Astrocyte (in vitro differentiated cells and primary cell): ENCODE results near the gene VSX1. TPM values are rescaled to one million over a fixed set of nuclear protein-coding genes. Genes with fewer than 3 reads are reported as not detected.

ENCODE experiments used
- DNase-seq: peaks from one replicate; pipeline ENCODE4 v3.0.0-alpha.2; 2010; ENCODE audit warnings: low read depth
- FAIRE-seq: peaks from 2 replicates; lab custom pipeline; 2011; peaks lifted over from hg19 to GRCh38; lab: Jason Lieb, UNC
- H2AFZ ChIP-seq: 2 replicates; pipeline ENCODE4 v1.6.0; 2012; ENCODE audit warnings: low read depth, low read length, inconsistent platforms
- H3K27ac ChIP-seq: 2 replicates; pipeline ENCODE4 v1.5.1; 2011; ENCODE audit warnings: low read depth, low read length, inconsistent platforms
- H3K27me3 ChIP-seq: 2 replicates; pipeline ENCODE4 v1.6.0; 2011; ENCODE audit warnings: low read length, inconsistent platforms; ENCODE audit not compliant: insufficient read depth
- H3K36me3 ChIP-seq: 2 replicates; pipeline ENCODE4 v1.5.1; 2011; ENCODE audit warnings: low read length, inconsistent platforms; ENCODE audit not compliant: insufficient read depth
- H3K4me1 ChIP-seq: 2 replicates; pipeline ENCODE4 v1.5.1; 2011; ENCODE audit warnings: low read length, inconsistent platforms; ENCODE audit not compliant: insufficient read depth
- H3K4me2 ChIP-seq: 2 replicates; pipeline ENCODE4 v1.6.0; 2012; ENCODE audit warnings: low read length, inconsistent platforms
- H3K4me3 ChIP-seq: 2 replicates; pipeline ENCODE4 v1.5.1; 2011; ENCODE audit warnings: low read depth, mild to moderate bottlenecking, low read length, inconsistent platforms; ENCODE audit not compliant: insufficient read depth
- H3K79me2 ChIP-seq: 2 replicates; pipeline ENCODE4 v1.6.0; 2012; ENCODE audit warnings: mild to moderate bottlenecking, low read length, inconsistent platforms; ENCODE audit not compliant: insufficient read depth
- H3K9ac ChIP-seq: 2 replicates; pipeline ENCODE4 v1.6.0; 2012; ENCODE audit warnings: mild to moderate bottlenecking, low read length, inconsistent platforms
- H3K9me3 ChIP-seq: 2 replicates; pipeline ENCODE4 v1.5.1; 2012; ENCODE audit warnings: low read depth, mild to moderate bottlenecking, low read length, inconsistent platforms; ENCODE audit not compliant: insufficient read depth
- H4K20me1 ChIP-seq: 2 replicates; pipeline ENCODE4 v1.6.0; 2012; ENCODE audit warnings: low read length, inconsistent platforms; ENCODE audit not compliant: insufficient read depth
- H3K27ac Mint-ChIP-seq: one replicate; pipeline ENCODE4 v1.8.0; 2021; ENCODE audit warnings: mild to moderate bottlenecking, mixed read lengths; ENCODE audit not compliant: unreplicated experiment
- H3K27me3 Mint-ChIP-seq: one replicate; pipeline ENCODE4 v1.8.0; 2021; ENCODE audit warnings: low read depth, mixed read lengths; ENCODE audit not compliant: unreplicated experiment
- H3K36me3 Mint-ChIP-seq: one replicate; pipeline ENCODE4 v1.8.0; 2021; ENCODE audit warnings: low read depth, mixed read lengths; ENCODE audit not compliant: unreplicated experiment
- H3K4me1 Mint-ChIP-seq: one replicate; pipeline ENCODE4 v1.8.0; 2021; ENCODE audit warnings: low read depth, mixed read lengths; ENCODE audit not compliant: unreplicated experiment
- H3K4me3 Mint-ChIP-seq: one replicate; pipeline ENCODE4 v1.8.0; 2021; ENCODE audit warnings: mild to moderate bottlenecking, moderate library complexity, mixed read lengths; ENCODE audit not compliant: unreplicated experiment
- H3K9me3 Mint-ChIP-seq: one replicate; pipeline ENCODE4 v1.8.0; 2021; ENCODE audit warnings: mild to moderate bottlenecking, mixed read lengths; ENCODE audit not compliant: unreplicated experiment
- EZH2 ChIP-seq: IDR thresholded peaks from 2 replicates; pipeline ENCODE4 v1.6.1; 2012; ENCODE audit warnings: mild to moderate bottlenecking, low read length, inconsistent platforms; ENCODE audit not compliant: insufficient read depth
- total RNA-seq: library from RNA; stranded (reverse); gene quantifications from 2 replicates; pipeline ENCODE4 v1.2.1, GENCODE V29; 2021
- TF ChIP-seq, protein P1 (sequence below): IDR thresholded peaks from 2 replicates; pipeline ENCODE4 v1.5.1; 2011; ENCODE audit warnings: low read depth, mild to moderate bottlenecking, inconsistent platforms, low read length, moderate library complexity; ENCODE audit not compliant: insufficient read depth

Gene VSX1
- total RNA-seq, 1 donor from 2014 or later: not detected

- FAIRE-seq: no peak
- Histone ChIP-seq H3K4me3 (peak overlapping the region; percentile 63), H4K20me1 (peaks cover 19% of the 10 kb centered on the region), H3K4me2 (peak overlapping the region; percentile 97), H3K27ac (no peak overlapping the region), H3K9me3 (no peaks in the 10 kb centered on the region), H3K27me3 (peaks cover 40% of the 10 kb centered on the region), H3K9ac (no peak overlapping the region), H3K4me1 (peaks cover 13% of the 10 kb centered on the region), H3K79me2 (no peaks in the 10 kb centered on the region), H2AFZ (peak overlapping the region; percentile 86), H3K36me3 (no peaks in the 10 kb centered on the region)
- Mint-ChIP-seq H3K4me3 (peak overlapping the region; percentile 35), H3K36me3 (no peaks in the 10 kb centered on the region), H3K27ac (no peak overlapping the region), H3K9me3 (peaks cover 7% of the 10 kb centered on the region), H3K4me1 (no peaks in the 10 kb centered on the region), H3K27me3 (peaks cover 77% of the 10 kb centered on the region)
- no peak for DNase-seq
- TF ChIP-seq, protein P1, sequence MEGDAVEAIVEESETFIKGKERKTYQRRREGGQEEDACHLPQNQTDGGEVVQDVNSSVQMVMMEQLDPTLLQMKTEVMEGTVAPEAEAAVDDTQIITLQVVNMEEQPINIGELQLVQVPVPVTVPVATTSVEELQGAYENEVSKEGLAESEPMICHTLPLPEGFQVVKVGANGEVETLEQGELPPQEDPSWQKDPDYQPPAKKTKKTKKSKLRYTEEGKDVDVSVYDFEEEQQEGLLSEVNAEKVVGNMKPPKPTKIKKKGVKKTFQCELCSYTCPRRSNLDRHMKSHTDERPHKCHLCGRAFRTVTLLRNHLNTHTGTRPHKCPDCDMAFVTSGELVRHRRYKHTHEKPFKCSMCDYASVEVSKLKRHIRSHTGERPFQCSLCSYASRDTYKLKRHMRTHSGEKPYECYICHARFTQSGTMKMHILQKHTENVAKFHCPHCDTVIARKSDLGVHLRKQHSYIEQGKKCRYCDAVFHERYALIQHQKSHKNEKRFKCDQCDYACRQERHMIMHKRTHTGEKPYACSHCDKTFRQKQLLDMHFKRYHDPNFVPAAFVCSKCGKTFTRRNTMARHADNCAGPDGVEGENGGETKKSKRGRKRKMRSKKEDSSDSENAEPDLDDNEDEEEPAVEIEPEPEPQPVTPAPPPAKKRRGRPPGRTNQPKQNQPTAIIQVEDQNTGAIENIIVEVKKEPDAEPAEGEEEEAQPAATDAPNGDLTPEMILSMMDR: no peak
- TF ChIP-seq EZH2: no peak
Measured at GRCh38 chr20:25058847-25059810, 22.8 kb downstream of the VSX1 start.

GRCh38 chr20:25058051-25058846, 23.7 kb downstream of the VSX1 start, which contains the start of gene ACSS1:
ACSS1 (minus strand) TSS chr20:25058139; CDS start chr20:25058102, 37 bp downstream.
- no peaks in the 10 kb centered on the region for H3K36me3 ChIP-seq
- Mint-ChIP-seq H3K36me3 (no peaks in the 10 kb centered on the region), H3K9me3 (peaks cover 7% of the 10 kb centered on the region), H3K27me3 (peaks cover 77% of the 10 kb centered on the region), H3K27ac (peak within 1 kb of the TSS; percentile 18), H3K4me3 (peak within 1 kb of the TSS; percentile 54), H3K4me1 (no peaks in the 10 kb centered on the region)
- peaks cover 23% of the 10 kb centered on the region for H4K20me1 ChIP-seq
- FAIRE-seq (no peak), DNase-seq (no peak)
- peak within 1 kb of the TSS; percentile 86 for H2AFZ ChIP-seq
- no peaks in the 10 kb centered on the region for H3K9me3 ChIP-seq
- no peaks in the 10 kb centered on the region for H3K79me2 ChIP-seq
- peak within 1 kb of the TSS; percentile 97 for H3K4me2 ChIP-seq
- H3K27me3 ChIP-seq: peaks cover 38% of the 10 kb centered on the region
- peak within 1 kb of the TSS; percentile 63 for H3K4me3 ChIP-seq
- H3K4me1 ChIP-seq: peaks cover 13% of the 10 kb centered on the region
- no peak for TF ChIP-seq EZH2
- TF ChIP-seq, protein P1: no peak
- no peak within 1 kb of the TSS for H3K27ac ChIP-seq
- H3K9ac ChIP-seq: peak within 1 kb of the TSS; percentile 70
